ENCODE data around the gene SERPINA1.
A peak's percentile ranks its signal among the peaks of the same experiment; 100 is the strongest.

SERPINA1 gene

DNA sequence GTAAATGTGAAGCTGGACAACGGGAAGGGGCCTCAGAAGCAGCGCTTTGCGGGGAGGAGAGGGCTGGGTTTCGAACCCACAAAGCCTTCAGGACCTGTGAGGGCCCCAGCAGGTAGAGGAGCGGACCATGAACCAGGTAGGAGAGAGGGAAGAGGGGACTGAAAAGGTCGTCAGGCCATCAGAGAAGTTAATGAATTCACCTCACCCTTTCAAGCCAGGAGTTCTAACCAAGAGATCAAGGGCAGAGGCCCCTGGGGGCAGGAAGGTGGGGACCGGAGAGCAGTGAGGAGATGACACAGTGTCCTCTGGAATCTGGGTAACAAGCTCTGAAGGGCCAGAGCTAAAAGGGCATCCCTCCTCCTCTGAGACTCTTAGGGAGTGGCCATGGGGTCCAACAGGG is 19.4 kb downstream of the SERPINA1 start:
- Histone ChIP-seq H3K36me3 (ENCODE audit: low read depth) (no peaks in the 10 kb centered on the region), H3K27ac (ENCODE audit: poor library complexity, severe bottlenecking) (no peak overlapping the region), H3K9me3 (ENCODE audit: severe bottlenecking) (no peaks in the 10 kb centered on the region), H3K27me3 (ENCODE audit: insufficient read depth, poor library complexity, severe bottlenecking) (no peaks in the 10 kb centered on the region), H3K4me1 (ENCODE audit: insufficient read depth, poor library complexity, severe bottlenecking) (peaks cover 11% of the 10 kb centered on the region), H3K4me3 (ENCODE audit: severe bottlenecking) (no peak overlapping the region)
- ATAC-seq (ENCODE audit: low read depth) = no peak
- DNase-seq (ENCODE audit: low spot score) = peak; percentile 15
- TF ChIP-seq, protein P1, sequence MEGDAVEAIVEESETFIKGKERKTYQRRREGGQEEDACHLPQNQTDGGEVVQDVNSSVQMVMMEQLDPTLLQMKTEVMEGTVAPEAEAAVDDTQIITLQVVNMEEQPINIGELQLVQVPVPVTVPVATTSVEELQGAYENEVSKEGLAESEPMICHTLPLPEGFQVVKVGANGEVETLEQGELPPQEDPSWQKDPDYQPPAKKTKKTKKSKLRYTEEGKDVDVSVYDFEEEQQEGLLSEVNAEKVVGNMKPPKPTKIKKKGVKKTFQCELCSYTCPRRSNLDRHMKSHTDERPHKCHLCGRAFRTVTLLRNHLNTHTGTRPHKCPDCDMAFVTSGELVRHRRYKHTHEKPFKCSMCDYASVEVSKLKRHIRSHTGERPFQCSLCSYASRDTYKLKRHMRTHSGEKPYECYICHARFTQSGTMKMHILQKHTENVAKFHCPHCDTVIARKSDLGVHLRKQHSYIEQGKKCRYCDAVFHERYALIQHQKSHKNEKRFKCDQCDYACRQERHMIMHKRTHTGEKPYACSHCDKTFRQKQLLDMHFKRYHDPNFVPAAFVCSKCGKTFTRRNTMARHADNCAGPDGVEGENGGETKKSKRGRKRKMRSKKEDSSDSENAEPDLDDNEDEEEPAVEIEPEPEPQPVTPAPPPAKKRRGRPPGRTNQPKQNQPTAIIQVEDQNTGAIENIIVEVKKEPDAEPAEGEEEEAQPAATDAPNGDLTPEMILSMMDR (IDR thresholded peaks at IDR 0.05; ENCODE audit: poor library complexity, severe bottlenecking) = no peak

DNA sequence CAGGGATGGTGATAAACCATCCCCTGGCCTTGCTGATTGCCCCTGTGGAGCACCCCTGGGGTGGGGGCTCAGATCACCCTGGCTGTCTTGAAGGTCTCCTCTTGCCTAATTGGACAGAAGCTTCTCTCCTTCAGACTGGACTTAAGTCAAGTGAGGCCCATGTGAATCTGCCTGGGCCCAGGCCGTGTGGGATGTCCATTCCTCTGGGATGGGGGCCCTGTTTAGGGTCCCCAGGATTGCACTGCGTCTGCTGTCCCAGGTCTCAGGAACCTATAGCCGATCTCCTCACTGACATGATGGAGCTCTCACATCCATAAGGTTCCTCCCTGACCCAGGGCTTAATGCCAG is 20.2 kb downstream of the SERPINA1 start:
- H3K4me3 ChIP-seq (ENCODE audit: severe bottlenecking) = no peak overlapping the region
- no peak overlapping the region for H3K27ac ChIP-seq (ENCODE audit: poor library complexity, severe bottlenecking)
- no peaks in the 10 kb centered on the region for H3K36me3 ChIP-seq (ENCODE audit: low read depth)
- no peaks in the 10 kb centered on the region for H3K9me3 ChIP-seq (ENCODE audit: severe bottlenecking)
- H3K27me3 ChIP-seq (ENCODE audit: insufficient read depth, poor library complexity, severe bottlenecking) = no peaks in the 10 kb centered on the region
- no peak for ATAC-seq (ENCODE audit: low read depth)
- DNase-seq (ENCODE audit: low spot score) = no peak
- peaks cover 3% of the 10 kb centered on the region for H3K4me1 ChIP-seq (ENCODE audit: insufficient read depth, poor library complexity, severe bottlenecking)
- TF ChIP-seq, protein P1 (IDR thresholded peaks at IDR 0.05; ENCODE audit: poor library complexity, severe bottlenecking) = no peak

DNA sequence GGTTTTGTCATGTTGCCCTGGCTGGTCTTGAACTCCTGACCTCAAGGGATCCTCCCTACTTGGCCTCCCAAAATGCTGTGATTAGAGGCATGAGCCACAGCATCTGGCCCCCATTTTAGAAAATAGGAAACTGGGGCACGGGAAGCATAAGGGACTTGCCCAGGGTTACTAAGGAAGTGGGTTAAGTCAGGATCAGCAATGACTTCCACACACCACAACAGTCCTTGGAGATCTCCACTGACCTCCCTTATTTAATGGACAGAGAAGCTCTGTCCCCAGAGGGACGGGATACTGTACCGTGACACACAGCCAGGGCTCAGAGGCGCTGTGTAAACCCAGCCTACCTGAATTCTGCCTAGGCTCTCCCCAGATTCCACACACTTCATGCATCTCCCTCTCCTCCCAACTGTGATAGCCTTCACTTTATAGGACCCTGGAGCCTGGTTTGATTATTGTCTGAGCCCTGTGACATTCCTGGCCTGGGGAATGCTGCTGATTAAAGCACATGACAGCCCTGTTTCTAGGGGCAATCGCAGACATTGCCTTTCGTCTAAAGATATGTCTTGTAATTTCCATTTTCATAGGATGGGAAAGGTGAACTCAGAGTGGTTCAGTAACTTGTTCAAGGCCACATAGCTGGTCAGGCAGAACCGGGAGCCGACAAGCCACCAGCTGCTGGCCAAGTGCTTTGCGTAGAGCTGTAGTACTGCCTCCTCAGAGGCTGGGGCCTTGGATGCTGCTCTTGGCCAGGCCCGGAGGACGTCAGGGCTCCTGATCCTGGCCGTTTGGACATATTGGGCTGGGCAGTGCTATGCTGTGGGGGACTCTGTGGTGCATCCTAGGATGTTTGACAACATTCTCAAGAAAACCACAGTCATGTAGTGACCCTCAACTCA is 20.8 kb downstream of the SERPINA1 start:
- DNase-seq (ENCODE audit: low spot score) (peak; percentile 41), ATAC-seq (ENCODE audit: low read depth) (no peak)
- no peak overlapping the region for H3K27ac ChIP-seq (ENCODE audit: poor library complexity, severe bottlenecking)
- H3K4me1 ChIP-seq (ENCODE audit: insufficient read depth, poor library complexity, severe bottlenecking) = no peaks in the 10 kb centered on the region
- H3K27me3 ChIP-seq (ENCODE audit: insufficient read depth, poor library complexity, severe bottlenecking) = no peaks in the 10 kb centered on the region
- H3K4me3 ChIP-seq (ENCODE audit: severe bottlenecking) = no peak overlapping the region
- H3K36me3 ChIP-seq (ENCODE audit: low read depth) = no peaks in the 10 kb centered on the region
- H3K9me3 ChIP-seq (ENCODE audit: severe bottlenecking) = no peaks in the 10 kb centered on the region
- TF ChIP-seq, protein P1 (IDR thresholded peaks at IDR 0.05; ENCODE audit: poor library complexity, severe bottlenecking) = no peak

DNA sequence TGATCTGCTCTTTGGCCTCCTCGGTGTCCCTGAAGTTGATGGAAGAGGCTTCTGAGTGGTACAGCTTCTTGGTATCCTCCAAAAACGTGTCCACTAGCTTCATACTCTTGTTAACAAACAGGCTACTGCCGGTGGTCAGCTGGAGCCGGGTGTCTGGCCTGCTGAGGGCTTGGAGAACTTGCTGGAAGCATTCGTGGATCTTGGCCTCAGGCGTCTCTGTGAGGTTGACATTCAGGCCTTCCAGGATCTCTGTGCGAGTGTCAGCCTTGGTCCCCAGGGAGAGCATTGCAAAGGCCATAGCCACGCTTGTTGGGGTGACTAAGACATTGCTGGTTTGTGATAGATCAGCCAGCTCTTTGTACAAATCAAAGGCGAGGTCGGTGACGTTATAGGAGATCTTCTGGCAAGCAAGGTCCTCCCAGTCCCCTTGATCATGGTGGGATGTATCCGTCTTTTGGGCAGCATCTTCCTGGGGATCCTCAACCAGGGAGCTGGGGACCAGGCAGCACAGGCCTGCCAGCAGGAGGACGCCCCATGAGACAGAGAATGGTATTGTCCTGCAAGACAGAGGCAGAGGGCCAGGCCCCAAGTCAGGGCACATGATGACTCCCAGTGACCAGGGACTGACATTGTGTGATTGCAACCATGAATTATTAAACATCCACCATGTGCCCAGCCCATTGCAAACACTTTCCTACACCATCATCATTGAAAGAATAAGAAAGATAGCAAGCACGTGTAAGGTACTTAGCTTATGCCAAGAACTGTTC is 22.1 kb downstream of the SERPINA1 start, which contains the start of gene SERPINA2:
TSS of gene SERPINA2 (minus strand) at position 553 of the 770 bp plus-strand sequence.
- no peaks in the 10 kb centered on the region for H3K36me3 ChIP-seq (ENCODE audit: low read depth)
- H3K4me1 ChIP-seq (ENCODE audit: insufficient read depth, poor library complexity, severe bottlenecking) = no peaks in the 10 kb centered on the region

More for the DNA sequence above, 22.1 kb downstream of the SERPINA1 start, which contains the start of gene SERPINA2:
- TF ChIP-seq, protein P1 (IDR thresholded peaks at IDR 0.05; ENCODE audit: poor library complexity, severe bottlenecking) = no peak
- Histone ChIP-seq H3K4me3 (ENCODE audit: severe bottlenecking) (no peak within 1 kb of the TSS), H3K27ac (ENCODE audit: poor library complexity, severe bottlenecking) (no peak within 1 kb of the TSS), H3K9me3 (ENCODE audit: severe bottlenecking) (no peaks in the 10 kb centered on the region), H3K27me3 (ENCODE audit: insufficient read depth, poor library complexity, severe bottlenecking) (no peaks in the 10 kb centered on the region)
- no peak for ATAC-seq (ENCODE audit: low read depth)
- peak; percentile 50 for DNase-seq (ENCODE audit: low spot score)

Data from RWPE2 (cell line).